Measurements from ENCODE around the gene DTNBP1. TPM values are rescaled to one million over a fixed set of nuclear protein-coding genes. Genes with fewer than 3 reads are reported as not detected.

The DTNBP1 gene
- total RNA-seq, 2 donors from 2014 or later = 9.0 to 14.1 TPM

DNA sequence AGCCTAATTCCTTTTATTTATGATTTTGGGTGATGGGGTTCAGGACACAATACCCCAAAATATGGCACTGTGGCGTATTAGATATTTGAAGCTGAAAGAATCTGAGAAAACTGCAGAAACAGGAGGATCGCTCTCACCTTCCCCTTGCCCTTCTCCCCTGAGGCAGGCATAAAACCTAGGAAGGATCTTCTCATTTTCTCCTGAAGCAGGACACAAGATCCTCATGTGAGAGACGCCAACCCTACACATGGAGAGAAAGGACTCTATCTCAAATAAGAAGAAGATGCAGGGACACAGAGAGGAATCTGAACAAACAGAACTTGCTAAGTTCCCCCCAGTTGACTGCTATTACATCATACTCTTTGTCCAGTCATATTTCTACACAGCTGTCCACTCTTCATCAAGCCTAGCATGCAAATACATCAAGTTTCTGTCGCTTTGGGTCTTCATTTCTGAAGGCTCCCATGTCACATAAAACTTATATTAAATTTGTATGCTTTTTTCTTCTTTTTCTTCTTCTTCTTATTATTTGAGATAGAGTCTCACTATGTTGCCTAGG is 109.0 kb downstream of the DTNBP1 start:
- WGBS = 86% methylated on average over 4 of the region's 4 CpGs
- H3K36me3 ChIP-seq = no peaks in the 10 kb centered on the region
- intact Hi-C loops (cut with DNase I) = no loop called here

DNA sequence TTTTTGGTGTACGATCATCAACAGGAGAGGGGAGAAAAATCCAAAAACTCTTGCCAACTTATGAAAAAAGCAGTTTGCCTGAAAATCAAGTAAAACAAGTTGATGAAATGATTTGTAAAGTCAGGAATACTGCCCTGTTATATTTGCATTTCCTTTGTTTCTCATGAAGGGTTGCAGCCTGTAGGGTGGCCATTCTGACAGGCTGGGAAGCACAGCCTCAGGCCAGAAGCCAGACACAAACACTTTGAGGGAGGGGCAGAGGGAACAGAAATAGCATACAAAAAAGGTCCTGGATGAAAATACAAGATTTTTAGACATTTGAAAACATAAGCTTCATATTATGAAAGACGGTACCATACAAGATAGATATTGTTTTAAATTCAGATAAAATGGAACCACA is 109.8 kb downstream of the DTNBP1 start:
- intact Hi-C loops (cut with DNase I) = no loop called here
- no peak for DNase-seq (ENCODE audit: low spot score)
- 91% methylated on average over 2 of the region's 2 CpGs for WGBS

More for the DNA sequence above, 109.0 kb downstream of the DTNBP1 start:
- no peak overlapping the region for H3K4me3 ChIP-seq
- H3K27me3 ChIP-seq (replicated peaks; ENCODE audit: insufficient read depth) = no peaks in the 10 kb centered on the region
- no peaks in the 10 kb centered on the region for H3K4me1 ChIP-seq (replicated peaks)
- TF ChIP-seq POLR2AphosphoS5 (IDR thresholded peaks at IDR 0.05) (no peak), POLR2A (IDR thresholded peaks at IDR 0.05) (no peak)
- TF ChIP-seq, protein P1, sequence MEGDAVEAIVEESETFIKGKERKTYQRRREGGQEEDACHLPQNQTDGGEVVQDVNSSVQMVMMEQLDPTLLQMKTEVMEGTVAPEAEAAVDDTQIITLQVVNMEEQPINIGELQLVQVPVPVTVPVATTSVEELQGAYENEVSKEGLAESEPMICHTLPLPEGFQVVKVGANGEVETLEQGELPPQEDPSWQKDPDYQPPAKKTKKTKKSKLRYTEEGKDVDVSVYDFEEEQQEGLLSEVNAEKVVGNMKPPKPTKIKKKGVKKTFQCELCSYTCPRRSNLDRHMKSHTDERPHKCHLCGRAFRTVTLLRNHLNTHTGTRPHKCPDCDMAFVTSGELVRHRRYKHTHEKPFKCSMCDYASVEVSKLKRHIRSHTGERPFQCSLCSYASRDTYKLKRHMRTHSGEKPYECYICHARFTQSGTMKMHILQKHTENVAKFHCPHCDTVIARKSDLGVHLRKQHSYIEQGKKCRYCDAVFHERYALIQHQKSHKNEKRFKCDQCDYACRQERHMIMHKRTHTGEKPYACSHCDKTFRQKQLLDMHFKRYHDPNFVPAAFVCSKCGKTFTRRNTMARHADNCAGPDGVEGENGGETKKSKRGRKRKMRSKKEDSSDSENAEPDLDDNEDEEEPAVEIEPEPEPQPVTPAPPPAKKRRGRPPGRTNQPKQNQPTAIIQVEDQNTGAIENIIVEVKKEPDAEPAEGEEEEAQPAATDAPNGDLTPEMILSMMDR (IDR thresholded peaks at IDR 0.05) = no peak
- H3K9me3 ChIP-seq = no peaks in the 10 kb centered on the region
- no peak for DNase-seq (ENCODE audit: low spot score)
- H3K27ac ChIP-seq = no peak overlapping the region

DNA sequence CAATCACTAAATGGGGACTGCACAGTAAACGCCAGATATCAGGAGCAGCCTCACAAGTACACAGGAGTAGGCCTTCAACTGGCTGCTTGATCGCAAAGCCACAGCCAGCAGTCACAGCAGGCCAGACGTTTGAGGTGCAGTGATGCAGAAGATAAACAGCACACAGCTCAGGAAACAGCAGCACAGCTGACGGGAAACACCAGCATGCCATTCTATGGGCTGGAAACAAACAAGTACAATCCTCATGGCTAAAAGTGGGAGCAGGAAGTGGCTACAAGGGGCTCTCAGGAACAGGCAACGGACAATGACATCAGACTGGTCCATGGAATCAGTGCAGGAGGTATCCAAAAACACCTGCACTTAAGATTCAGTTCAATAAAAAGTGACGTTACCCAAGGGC is 111.0 kb downstream of the DTNBP1 start:
- no peak for DNase-seq (ENCODE audit: low spot score)

More for the DNA sequence above, 109.8 kb downstream of the DTNBP1 start:
- Histone ChIP-seq H3K36me3 (no peaks in the 10 kb centered on the region), H3K4me1 (replicated peaks) (no peaks in the 10 kb centered on the region), H3K9me3 (no peaks in the 10 kb centered on the region), H3K4me3 (no peak overlapping the region), H3K27me3 (replicated peaks; ENCODE audit: insufficient read depth) (no peaks in the 10 kb centered on the region), H3K27ac (no peak overlapping the region)
- TF ChIP-seq, protein P1 (IDR thresholded peaks at IDR 0.05) = no peak
- TF ChIP-seq POLR2A (IDR thresholded peaks at IDR 0.05) = no peak
- TF ChIP-seq POLR2AphosphoS5 (IDR thresholded peaks at IDR 0.05) = no peak

DNA sequence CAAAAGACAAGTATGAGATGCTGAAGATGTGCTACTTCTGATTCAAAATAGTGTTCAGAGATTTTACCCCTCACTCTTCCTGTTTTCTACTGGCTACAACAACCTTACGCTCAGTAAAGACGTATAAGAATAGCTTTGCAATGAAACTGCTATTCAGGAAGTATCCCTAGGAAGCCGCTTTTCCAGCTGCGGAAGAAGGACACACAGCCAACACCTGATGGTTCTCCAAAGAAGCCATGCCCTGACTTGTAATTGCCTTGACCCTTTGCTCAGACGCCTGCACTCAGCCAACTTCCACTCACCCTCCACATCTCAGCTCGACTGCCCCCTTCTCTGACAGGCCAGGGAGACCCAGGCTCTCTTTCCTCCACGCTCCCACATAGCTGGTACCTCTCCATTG is 111.6 kb downstream of the DTNBP1 start:
- DNase-seq (ENCODE audit: low spot score) = no peak
- WGBS = 90% methylated on average over 7 of the region's 7 CpGs
- Histone ChIP-seq H3K9me3 (no peaks in the 10 kb centered on the region), H3K36me3 (no peaks in the 10 kb centered on the region), H3K4me1 (replicated peaks) (no peaks in the 10 kb centered on the region), H3K27me3 (replicated peaks; ENCODE audit: insufficient read depth) (no peaks in the 10 kb centered on the region), H3K4me3 (no peak overlapping the region), H3K27ac (no peak overlapping the region)
- TF ChIP-seq POLR2AphosphoS5 (IDR thresholded peaks at IDR 0.05) (no peak), POLR2A (IDR thresholded peaks at IDR 0.05) (no peak)
- TF ChIP-seq, protein P1 (IDR thresholded peaks at IDR 0.05) = no peak
- intact Hi-C loops (cut with DNase I) = no loop called here

More for the DNA sequence above, 111.0 kb downstream of the DTNBP1 start:
- H3K27me3 ChIP-seq (replicated peaks; ENCODE audit: insufficient read depth) = no peaks in the 10 kb centered on the region
- no peak overlapping the region for H3K27ac ChIP-seq
- H3K4me1 ChIP-seq (replicated peaks) = no peaks in the 10 kb centered on the region
- no peak for TF ChIP-seq POLR2A (IDR thresholded peaks at IDR 0.05)
- TF ChIP-seq POLR2AphosphoS5 (IDR thresholded peaks at IDR 0.05) = no peak
- TF ChIP-seq, protein P1 (IDR thresholded peaks at IDR 0.05) = no peak
- H3K4me3 ChIP-seq = no peak overlapping the region
- intact Hi-C loops (cut with DNase I) = no loop called here
- WGBS = 64% methylated on average over 6 of the region's 6 CpGs
- no peaks in the 10 kb centered on the region for H3K36me3 ChIP-seq
- no peaks in the 10 kb centered on the region for H3K9me3 ChIP-seq

DNA sequence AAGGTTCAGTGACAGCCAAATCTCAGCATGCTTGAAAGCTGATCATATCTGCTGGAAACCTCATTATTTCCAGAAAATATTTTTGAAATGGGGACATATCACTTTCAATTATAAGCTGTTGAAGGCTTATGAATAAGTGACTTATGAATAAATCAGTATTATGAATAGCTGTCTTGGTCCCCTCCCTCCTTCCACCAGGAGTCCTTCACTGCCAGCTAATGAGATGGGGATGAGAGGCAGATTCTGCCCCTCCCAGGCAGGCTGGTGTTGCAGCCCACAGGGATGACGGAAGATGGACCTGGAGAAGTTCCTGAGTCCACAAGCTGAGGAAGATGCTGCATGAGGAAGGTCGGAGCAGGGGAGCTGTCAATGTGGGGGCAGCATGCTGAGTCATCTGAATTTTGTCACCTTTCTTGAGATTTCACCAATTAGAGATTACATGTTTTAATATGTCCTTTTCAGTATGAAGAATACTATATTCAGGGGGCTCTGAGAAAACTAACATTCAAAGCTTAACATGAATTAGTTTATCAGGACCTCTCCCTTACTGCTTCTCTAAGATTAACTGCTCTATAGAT is 112.2 kb downstream of the DTNBP1 start:
- 89% methylated on average over 2 of the region's 2 CpGs for WGBS

More for the DNA sequence above, 112.2 kb downstream of the DTNBP1 start:
- intact Hi-C loops (cut with DNase I) = no loop called here
- no peaks in the 10 kb centered on the region for H3K9me3 ChIP-seq
- H3K27ac ChIP-seq = no peak overlapping the region
- DNase-seq (ENCODE audit: low spot score) = no peak
- H3K36me3 ChIP-seq = no peaks in the 10 kb centered on the region
- TF ChIP-seq, protein P1 (IDR thresholded peaks at IDR 0.05) = no peak
- TF ChIP-seq POLR2AphosphoS5 (IDR thresholded peaks at IDR 0.05) (no peak), POLR2A (IDR thresholded peaks at IDR 0.05) (no peak)
- no peaks in the 10 kb centered on the region for H3K27me3 ChIP-seq (replicated peaks; ENCODE audit: insufficient read depth)
- H3K4me1 ChIP-seq (replicated peaks) = no peaks in the 10 kb centered on the region
- no peak overlapping the region for H3K4me3 ChIP-seq

Data from prostate gland (tissue), 2 donors.